NCI-H748 treated with DMSO at 0.1 percent for 48 hours (cell line): Measurements from ENCODE around the gene OR4N2.
"Not testable (repeated sequence)": the region's sequence is repeated elsewhere in the genome, so short reads cannot be mapped to it uniquely, and the experiment has no call there.

ENCODE experiments used
- DNase-seq: peaks from one replicate; lab custom pipeline; 2025; lab: John Stamatoyannopoulos, UW

Gene OR4N2

GRCh38 chr14:19834203-19834848 is 30.8 kb downstream of the OR4N2 start:
- not testable (repeated sequence) for DNase-seq

- no peak for DNase-seq
Observed at GRCh38 chr14:19838433-19838832, 34.9 kb downstream of the OR4N2 start.

- DNase-seq: no peak
Observed at GRCh38 chr14:19851365-19851764, 47.8 kb downstream of the OR4N2 start.

- not testable (repeated sequence) for DNase-seq
Observed at GRCh38 chr14:19866061-19866669, 62.6 kb downstream of the OR4N2 start.

GRCh38 chr14:19873178-19873577 is 69.6 kb downstream of the OR4N2 start:
- no peak for DNase-seq

GRCh38 chr14:19874842-19875241 is 71.3 kb downstream of the OR4N2 start, which contains the start of gene OR4K2:
OR4K2 (plus strand) TSS chr14:19875142; CDS start chr14:19876268, 1,126 bp downstream.
- no peak for DNase-seq

GRCh38 chr14:19878029-19878642 is 74.6 kb downstream of the OR4N2 start:
- DNase-seq: no peak
